Stimulated activated CD8-positive, alpha-beta memory T cell treated with anti-CD3 and anti-CD28 coated beads, Interleukin-4, amount 100 ng/mL, for 24 hours (primary cell): ENCODE results near the gene COL1A1.

Experiments
- DNase-seq: peaks from one replicate; pipeline ENCODE4 v3.0.0-alpha.2; 2020; ENCODE audit warnings: low read depth

The COL1A1 gene

DNA sequence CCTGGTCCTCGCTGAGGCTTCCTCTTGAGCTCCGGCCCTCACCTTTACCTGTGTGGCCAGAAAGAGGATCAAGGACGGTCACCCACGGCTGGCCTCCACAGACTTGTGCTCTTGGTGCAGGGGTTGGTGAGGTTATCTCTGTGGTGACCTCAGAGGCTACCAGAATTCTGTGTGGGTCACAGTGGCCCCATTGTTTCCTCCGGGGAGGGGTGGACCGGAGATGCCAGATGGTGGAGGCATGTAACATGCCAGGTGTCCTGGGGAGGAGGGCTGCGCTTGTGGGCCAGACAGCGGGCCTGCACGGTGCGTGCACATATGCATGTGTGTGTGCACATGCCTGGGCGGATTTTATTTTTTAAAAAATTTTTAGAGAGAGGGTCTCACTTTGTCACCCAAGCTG, 29.3 kb downstream of the COL1A1 start:
- no peak for DNase-seq

DNA sequence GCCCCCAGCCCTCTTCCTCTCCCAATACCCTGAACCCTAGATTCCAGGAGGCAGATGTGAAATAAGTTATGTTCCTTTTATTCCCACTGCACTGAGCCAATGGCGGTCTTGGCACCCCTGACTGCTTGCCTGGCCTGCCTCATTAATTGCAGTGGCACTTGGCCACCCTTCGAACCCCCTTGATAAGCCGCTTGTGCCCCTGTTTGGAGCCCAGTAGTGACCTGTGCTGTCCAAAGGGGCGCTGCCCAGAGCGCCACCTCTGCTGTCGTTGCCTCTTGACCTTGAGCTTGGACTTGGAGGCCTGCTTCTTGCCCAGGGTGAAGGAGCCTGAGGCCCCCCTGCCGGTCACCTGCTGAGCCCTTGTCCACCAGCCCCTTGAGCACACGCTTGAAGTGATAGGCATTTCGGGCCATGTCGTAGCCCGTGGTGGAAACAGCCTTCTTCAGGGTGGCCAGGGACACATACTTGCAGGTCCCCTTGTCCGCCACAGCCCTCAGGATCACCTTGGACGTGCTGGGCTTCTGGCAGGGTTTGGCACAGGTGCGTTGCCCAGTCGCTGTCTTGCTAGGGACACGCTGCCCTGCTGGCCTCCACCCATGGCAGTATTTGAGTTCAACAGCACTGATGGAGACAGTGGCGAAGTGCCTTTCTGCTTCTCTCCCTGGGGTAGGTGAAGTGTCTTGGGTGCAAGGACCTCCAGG, 29.9 kb downstream of the COL1A1 start:
- no peak for DNase-seq

DNA sequence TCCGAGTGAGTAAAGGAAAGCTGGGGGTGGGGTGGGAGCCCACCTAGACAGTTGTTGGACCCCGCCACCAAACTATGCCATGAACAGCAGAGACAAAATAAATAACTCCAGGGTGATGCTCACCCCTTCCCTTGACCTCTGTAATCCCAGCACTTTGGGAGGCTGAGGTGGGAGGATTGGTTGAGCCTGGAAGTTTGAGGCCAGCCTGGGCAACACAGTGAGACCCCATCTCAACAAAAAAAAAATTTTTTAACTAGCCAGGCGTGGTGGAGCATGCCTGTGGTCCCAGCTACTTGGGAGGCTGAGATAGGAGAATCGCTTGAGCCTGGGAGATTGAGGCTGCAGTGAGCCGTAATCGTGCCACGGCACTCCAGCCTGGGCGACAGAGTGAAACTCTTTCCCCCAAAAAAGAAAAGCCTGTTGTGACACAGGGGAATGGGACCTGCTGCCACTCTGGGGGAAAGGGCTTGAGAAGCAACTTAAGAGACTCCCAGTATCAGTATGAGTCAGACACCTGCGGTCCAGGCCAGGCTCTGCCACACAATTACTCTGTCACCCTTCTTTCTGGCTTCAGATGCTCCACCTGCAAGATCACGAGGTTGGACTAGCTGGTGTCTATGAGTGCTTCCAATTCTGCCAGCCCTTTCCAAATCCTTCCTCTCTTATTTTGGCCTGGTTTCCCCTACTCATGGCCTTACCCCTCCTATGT, 30.6 kb downstream of the COL1A1 start:
- DNase-seq, result no peak

DNA sequence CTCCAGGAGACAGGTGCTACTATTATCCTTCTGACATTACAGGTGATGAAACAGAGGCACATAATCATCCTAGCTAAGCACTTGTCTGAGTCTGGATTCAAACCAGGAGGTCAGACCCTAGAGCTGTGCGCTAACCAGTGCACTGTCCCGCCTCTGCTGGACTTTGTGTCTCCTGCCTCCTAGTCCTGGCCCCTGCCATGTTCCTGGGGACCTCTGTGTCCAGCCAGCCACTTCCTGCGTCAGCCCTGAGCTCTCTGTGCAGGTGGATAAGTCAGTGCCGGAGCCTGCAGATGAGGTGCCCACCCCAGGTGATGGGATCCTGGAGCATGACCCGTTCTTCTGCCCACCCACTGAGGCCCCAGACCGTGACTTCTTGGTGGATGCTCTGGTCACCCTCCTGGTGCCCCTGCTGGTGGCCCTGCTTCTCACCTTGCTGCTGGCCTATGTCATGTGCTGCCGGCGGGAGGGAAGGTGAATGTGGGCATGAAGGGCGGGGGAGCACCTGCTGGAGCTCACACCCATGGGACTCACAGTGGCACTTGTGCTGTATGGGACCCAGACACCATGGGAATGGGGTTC, 31.5 kb downstream of the COL1A1 start:
- DNase-seq, result no peak

DNA sequence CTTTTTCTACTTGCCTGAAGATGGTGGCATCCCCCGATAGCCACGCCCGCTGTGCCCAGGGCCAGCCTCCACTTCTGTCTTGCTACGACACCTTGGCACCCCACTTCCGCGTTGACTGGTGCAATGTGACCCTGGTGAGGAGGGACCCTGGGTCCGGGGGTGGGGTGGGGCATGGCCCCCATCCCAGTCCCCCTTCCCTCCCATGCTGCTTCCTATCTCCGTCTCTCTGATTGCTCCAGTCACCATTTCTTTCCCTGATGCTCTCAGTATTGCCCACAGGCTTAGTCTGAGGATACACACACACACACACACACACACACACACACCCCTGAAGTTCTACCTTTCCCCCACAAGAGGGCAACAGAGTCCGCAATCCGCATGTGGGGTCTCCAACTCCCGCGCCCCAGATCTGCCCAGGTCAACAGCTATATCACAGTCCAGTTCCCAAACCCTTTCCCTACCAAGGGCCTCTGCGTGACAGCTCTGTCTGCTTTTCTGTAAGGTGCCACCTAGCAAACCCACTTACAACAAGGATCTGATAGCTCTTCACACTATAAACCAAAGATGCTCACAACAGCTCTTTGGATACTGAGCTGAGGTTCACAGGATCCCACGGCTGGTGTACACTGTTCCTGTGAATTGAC, 32.2 kb downstream of the COL1A1 start:
- peak; percentile 28 for DNase-seq

DNA sequence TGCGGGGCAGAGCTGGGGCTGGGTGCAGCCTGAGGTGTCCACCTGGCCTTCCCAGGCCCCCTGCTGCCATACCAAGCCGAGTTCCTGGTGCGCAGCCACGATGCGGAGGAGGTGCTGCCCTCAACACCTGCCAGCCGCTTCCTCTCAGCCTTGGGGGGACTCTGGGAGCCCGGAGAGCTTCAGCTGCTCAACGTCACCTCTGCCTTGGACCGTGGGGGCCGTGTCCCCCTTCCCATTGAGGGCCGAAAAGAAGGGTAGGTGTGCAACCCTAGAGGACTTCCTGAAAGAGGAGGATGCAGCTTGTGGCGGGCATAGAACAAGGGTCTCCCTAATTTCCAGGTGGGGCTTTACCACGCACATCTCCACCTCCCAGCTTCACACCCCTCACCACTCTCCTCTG, 33.1 kb downstream of the COL1A1 start:
- DNase-seq, result no peak

DNA sequence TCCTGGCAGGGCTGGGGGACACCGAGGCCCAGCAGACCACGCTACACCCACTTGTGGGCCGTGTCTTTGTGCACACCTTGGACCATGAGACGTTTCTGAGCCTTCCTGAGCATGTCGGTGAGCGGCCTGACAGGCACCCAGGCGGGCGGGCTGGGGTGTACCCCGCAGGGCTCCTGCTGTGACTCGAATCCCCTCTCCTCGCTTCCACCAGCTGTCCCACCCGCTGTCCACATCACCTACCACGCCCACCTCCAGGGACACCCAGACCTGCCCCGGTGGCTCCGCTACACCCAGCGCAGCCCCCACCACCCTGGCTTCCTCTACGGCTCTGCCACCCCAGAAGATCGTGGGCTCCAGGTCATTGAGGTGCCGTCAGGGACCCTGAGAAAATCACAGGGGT, 34.1 kb downstream of the COL1A1 start:
- DNase-seq, result no peak

DNA sequence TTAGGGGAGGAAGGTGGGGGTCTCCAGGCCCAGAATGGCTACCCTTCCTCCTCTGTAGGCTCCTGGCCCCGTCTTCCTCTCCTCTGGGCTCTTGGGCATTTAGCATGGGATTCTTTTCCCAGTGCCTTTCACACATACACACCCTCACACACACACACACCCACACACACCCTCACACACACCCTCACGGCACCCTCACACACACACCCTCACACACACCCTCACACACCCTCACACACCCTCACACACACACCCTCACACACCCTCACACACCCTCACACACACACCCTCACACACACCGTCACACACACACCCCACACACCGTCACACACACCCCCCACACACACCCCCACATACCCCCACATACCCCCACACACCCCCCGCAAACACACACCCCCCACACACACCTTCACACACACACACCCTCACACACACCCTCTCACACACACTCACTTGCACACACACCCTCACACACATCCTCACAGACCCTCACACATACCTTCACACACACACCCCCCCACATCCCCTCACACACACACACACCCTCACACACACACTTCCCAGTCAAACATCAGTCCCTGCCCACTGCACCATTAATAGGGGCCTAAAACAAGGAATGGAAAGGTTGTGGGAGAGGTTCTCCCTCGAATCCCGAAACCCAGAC, 34.8 kb downstream of the COL1A1 start:
- no peak for DNase-seq

DNA sequence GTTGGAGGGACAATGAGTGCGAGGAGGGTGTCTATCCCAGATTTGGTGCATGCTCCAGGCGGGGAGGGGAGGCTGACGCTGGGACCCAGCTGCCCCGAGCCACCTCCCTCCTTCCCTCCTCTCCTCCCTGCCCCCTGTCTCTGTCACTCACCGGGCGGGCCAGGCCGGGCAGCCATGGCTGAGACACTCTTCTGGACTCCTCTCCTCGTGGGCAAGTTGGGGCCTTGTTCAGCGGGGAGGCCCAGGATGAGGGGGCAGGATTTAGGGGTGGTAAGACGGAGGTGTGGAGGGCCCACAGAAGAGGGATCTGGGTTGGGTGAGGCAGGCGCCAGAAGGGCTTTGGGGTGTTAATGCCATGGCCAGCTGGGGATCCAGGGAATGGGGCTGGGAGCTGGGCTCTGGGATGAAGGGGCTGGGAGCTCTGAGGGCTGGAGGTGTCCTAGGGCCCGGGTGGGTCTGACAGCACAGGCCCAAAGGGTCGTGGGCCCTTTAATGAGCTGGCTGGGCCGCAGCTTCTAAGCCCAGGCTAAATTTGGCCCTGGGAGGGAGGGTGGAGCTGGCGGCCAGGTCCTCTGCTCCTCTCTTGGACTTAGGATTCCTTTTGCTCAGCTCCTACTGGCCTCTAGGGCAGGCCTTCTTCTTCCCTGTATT, 35.4 kb downstream of the COL1A1 start, which contains the start of gene SGCA:
Gene SGCA (plus strand): TSS at position 139 of the 651 bp plus-strand sequence. CDS start 36 bp downstream, at position 175.
- no peak for DNase-seq

DNA sequence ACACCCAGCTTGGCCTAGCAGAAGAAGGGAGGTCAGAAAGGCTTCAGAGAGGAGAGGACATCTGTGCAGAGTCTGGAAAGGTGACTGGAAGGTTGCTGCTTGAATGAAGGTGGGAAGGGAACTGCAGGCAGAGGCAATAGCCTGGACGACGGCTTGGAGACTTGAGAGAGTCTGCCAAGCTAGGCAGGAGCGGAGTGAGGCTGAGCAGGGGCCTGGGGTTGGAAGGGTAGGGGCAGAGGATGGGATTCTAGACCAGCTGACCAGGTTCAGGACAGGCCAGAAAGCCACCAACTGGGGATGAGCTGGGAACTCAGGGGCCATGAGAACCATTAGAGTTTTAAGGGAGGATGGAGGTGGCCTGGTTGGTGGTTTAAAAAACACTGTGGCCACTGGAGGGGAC, 36.0 kb downstream of the COL1A1 start:
- no peak for DNase-seq

DNA sequence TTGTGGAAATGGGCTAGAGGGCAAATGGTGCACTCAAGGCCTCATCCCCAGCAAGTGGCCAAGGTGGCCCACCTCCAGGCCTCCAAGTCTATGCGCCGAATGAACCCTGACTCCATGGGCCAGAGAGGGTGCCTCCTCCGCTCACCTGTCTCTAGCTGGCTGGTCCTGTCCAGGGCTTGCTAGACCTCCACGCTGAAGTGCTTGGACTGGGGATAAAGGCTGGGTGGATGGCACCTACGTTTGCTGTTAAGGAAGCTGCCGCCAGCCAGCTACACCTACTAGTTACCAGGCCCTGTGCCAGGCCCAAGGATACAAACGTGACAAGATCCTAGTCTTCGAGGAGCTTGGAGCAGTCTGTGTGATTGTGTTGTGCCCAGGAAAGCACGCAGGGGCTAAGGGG, 36.4 kb downstream of the COL1A1 start:
- DNase-seq, result no peak

DNA sequence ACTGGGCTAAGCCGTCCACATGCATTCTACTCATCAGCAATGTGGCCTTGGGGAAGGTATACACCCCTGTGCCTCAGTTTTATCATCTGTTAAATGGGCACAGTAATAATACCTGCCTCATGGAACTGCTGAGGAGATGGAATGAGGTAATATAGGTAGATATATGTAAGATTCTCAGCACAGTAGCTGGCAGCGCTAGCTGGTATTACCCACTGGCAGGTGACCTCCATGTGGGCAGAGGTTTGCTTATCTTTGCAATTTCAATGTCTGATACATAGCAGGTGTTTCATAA, 36.8 kb downstream of the COL1A1 start:
- DNase-seq, result no peak

DNA sequence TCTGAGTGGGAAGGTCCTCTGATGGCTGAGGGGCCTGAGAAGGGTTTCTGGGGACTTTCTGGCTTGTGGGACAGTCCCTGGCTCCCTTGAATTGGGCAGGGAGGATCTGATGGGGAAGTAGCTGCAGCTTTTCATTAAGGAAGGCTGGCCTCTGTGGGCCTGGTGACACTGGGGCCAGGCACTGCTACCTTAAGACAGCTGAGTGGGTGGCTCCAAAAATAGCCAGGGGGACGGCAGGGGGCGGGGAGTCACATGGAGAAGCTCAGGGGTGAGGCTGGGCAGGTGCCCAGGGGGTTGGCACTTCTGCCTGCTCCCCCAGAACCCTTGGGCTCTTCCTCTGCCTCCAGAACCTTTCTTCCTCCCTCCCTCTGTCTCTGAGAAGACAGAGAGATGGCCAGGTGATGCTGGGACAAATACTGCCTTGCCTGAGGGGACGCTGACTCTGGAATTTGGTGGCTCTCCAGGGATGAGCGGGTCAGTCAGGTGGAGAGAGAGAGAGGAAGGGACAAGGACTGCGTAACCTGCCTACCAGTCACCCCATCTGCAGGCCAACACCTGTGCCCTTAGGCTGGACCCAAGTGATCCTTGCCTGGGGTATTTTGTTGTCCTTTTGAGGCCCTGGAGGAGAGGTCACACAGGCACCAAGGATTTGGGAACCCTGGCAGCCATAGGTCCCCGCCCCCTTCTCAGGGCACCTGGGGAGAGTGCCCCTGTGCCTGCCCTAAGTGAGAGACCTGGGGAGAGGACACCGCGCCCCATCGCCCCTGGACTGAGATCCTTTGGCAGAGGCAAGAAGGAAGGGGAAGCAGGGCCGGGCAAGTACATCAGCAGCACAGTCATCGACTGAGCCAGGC, 37.4 kb downstream of the COL1A1 start:
- DNase-seq, result no peak

DNA sequence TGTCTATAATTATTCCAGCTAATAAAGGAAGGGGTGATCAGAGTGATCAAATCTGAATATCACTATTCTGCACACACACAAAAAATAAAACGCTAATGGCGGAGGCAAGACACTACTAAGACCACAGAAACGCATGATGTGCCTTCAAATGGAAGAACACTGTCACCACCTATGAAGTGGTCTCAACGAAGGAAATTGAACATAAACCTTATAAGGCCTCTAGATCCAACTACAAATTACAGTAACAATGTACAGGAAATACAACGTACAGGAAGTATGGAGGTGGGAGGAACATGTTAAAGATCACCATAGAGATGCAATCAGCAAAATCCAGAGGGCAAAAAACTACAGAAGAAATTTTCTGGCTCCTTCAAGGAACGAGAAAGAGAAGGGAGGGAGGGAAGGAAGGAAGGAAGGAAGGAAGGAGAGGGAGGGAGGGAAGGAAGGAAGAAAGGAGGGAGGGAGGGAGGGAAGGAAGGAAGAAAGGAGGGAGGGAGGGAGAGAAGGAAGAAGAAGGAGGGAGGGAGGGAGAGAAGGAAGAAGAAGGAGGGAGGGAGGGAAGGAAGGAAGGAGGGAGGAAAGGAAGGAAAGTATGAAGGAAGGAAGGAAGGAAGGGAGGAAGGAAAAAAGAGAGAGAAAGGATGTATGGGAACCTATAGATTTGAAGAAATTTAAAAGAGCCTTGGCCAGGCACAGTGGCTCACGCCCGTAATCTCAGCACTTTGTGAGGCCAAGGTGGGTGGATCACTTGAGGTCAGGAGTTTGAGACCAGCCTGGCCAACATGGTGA, 38.8 kb downstream of the COL1A1 start:
- no peak for DNase-seq

DNA sequence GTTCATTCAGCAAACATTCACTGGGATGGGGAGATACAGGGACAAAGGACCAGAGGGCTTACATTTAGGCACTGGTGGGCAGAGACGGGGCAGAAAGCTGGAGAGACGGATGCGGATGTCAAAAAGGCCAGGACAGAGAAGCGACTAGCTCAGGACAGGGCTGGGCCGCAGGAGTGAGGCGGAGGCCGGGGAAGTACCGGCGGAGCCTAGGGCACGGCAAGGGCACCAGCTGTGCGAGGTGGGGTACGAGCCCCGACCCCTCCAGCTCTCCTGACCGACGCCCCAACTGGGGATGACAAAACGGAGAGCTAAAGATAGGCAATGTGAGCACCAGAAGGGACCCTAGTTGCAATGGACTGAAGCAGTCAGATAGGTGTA, 39.5 kb downstream of the COL1A1 start:
- DNase-seq, result no peak

DNA sequence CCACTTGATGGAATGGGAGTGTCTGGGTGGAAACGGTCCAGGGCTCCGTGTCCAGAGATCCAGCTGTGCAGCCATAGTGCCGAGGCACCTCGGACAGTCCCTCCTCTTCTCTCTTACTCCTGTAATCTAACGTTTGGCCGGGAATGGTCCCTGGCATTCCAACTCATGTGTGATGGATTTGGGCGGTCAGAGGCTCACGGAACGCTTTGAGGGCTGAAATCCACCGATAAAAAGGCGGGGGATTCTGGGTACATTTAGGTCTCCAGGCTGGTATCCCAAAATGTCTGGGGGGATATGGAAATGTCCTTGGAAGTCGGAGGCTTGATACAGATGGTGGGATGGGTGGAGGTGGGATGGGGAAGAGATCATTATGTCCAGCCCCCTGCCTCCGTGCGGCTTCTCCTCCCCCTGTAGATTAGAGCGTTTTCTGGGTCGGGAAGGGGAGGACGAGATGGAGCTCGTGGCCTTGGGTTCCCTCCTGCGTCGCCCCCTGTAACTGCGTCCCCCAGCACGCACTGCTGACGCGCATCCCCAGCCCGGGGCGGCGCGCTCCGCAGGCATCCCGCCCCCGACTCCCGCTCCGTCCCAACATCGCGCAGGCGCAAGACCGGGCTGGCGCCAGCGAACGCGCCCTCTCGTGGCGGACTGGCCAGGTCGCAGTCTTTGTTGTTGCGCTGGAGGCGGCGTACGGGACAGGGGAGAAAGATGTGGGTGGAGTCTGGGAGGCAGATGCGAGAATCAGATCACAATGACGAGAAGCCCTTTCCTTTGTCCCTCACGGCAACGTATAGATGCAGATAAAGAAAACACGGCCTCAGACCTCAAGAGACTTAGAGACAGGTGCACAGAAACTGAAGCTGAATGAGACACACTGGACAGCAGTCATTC, 40.2 kb downstream of the COL1A1 start:
- DNase-seq, result peak; percentile 91

DNA sequence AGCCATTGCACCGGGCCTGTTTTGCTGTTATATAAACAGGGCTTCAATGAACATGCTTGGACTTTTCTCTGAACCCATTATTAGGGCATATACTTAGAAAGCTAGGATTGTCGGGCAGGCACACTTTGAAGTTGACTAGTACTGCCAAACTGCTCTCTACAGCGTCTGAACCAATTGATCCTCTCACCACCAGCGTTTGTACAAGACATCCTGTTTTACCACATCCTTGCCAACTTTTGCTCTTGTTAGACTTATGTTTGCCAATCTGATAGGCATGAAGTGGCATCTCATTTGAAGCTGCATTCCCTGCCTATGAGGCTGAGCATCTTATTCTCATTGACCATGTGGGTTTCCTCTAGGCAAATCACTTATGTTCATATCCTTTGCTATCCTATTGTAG, 43.5 kb downstream of the COL1A1 start:
- no peak for DNase-seq

DNA sequence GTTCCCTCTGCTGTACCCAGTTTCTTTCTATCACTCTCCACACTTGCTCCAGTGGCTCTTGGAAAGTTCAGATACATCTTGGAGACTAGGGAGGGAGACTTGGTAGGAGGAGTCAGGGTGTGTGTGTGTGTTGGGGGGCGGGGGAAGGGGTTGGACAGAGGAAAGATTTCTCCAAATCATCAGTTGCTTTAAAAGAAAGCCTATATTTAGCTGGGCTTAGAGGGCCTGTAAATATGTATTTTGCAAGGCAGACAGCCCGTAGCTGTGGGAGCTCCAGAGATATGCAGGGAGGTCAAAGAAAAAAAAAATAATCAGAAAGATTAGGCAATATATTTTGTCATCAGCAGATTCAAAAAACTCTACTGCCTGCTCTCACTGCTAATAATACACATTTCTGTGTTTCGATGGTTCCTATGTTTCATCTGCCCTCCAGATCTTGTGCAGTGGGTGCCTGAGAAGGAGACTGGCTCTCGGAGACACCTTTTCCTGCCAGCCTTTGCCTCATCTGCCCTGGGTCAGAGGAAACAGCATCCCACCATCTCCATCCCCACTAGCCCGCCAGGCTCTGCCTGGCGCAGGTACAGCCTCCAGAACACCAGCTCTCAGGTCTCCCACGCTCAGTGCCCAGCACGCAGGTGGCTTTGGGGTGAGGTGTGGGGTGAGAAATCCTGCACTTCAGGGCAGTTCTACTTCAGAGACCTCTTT, 46.2 kb downstream of the COL1A1 start:
- DNase-seq, result no peak

DNA sequence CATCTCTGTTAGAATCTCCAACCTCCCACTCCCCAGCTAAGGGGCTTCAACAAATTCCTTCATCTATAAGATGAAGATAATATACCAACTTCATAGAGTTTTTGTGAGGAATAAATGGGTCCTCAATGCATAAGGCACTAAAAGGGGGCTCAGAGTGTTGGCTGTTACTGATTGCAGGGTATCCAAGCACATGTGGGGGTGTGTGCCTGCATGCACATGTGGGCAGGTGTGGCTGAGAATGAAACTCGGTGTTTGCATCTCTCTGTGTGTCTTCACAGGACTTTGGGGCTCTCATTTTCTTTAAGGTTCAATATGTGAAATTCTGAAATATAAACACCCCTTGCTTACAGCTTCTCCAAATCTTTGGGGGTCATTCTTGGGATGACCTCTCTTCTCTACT, 46.8 kb downstream of the COL1A1 start:
- no peak for DNase-seq
